C4-2B (cell line): ENCODE data around the gene HSD3B7.

Experiments
- CTCF ChIP-seq: fragments of 450-650 bp; conservative IDR thresholded peaks from 2 replicates; pipeline ENCODE4 v1.5.1; 2017; ENCODE audit warnings: mild to moderate bottlenecking
- ZFX ChIP-seq: fragments of 450-650 bp; IDR thresholded peaks from 2 replicates; pipeline ENCODE4 v1.6.1; 2017

GRCh38 chr16:30942426-30942806, 42.6 kb upstream of the HSD3B7 start:
- TF ChIP-seq CTCF (no peak), ZFX (no peak)
